HG02642 (cell line): ENCODE results near the gene SAP30BP.
"Not testable (repeated sequence)": the region's sequence is repeated elsewhere in the genome, so short reads cannot be mapped to it uniquely, and the experiment has no call there.

Experiments
- ATAC-seq: cut with Tn5 transposase; IDR thresholded peaks from one replicate; pipeline ENCODE4 v1.9.1; 2021; ENCODE audit warnings: mild to moderate bottlenecking; ENCODE audit not compliant: unreplicated experiment, poor library complexity

SAP30BP gene

GRCh38 chr17:75633486-75634375, 33.4 kb upstream of the SAP30BP start:
- no peak for ATAC-seq

GRCh38 chr17:75634376-75634740, 32.8 kb upstream of the SAP30BP start:
- no peak for ATAC-seq

- no peak for ATAC-seq
These were observed 32.2 kb upstream of the SAP30BP start for GRCh38 chr17:75634754-75635609.

GRCh38 chr17:75635610-75636202, 31.4 kb upstream of the SAP30BP start:
- no peak for ATAC-seq

GRCh38 chr17:75636381-75637142, 30.6 kb upstream of the SAP30BP start:
- no peak for ATAC-seq

GRCh38 chr17:75637143-75637538, 30.0 kb upstream of the SAP30BP start:
- no peak for ATAC-seq

- ATAC-seq, result no peak
These were observed 29.6 kb upstream of the SAP30BP start for GRCh38 chr17:75637551-75637950.

- not testable (repeated sequence) for ATAC-seq
These were observed 29.1 kb upstream of the SAP30BP start for GRCh38 chr17:75638039-75638438.

- no peak for ATAC-seq
These were observed 28.2 kb upstream of the SAP30BP start for GRCh38 chr17:75638893-75639292.

- no peak for ATAC-seq
These were observed 27.8 kb upstream of the SAP30BP start for GRCh38 chr17:75639327-75639726.

- ATAC-seq, result no peak
These were observed 27.2 kb upstream of the SAP30BP start for GRCh38 chr17:75639771-75640555.

- ATAC-seq, result no peak
These were observed 26.5 kb upstream of the SAP30BP start for GRCh38 chr17:75640556-75641119.

- ATAC-seq, result no peak
These were observed 25.8 kb upstream of the SAP30BP start for GRCh38 chr17:75641343-75641742.

- no peak for ATAC-seq
These were observed 24.9 kb upstream of the SAP30BP start for GRCh38 chr17:75642182-75642783.

- no peak for ATAC-seq
These were observed 24.1 kb upstream of the SAP30BP start for GRCh38 chr17:75642784-75643642.

GRCh38 chr17:75643643-75644017, 23.5 kb upstream of the SAP30BP start:
- no peak for ATAC-seq

- no peak for ATAC-seq
These were observed 21.6 kb upstream of the SAP30BP start for GRCh38 chr17:75645501-75645888.
